NB4 (cell line): ENCODE data around the gene RNF11.

Source experiments
- MYC ChIP-seq: IDR thresholded peaks from 2 replicates; pipeline ENCODE4 v1.6.1; 2011; ENCODE audit warnings: low read depth, low read length
- POLR2A ChIP-seq: IDR thresholded peaks from 2 replicates; pipeline ENCODE4 v1.6.1; 2011; ENCODE audit warnings: mild to moderate bottlenecking; ENCODE audit not compliant: insufficient read length; ENCODE audit errors: extremely low read depth
- TF ChIP-seq, protein P1 (sequence below): IDR thresholded peaks from one replicate; pipeline ENCODE4 v1.5.1; 2012; ENCODE audit warnings: low read depth, low read length

DNA sequence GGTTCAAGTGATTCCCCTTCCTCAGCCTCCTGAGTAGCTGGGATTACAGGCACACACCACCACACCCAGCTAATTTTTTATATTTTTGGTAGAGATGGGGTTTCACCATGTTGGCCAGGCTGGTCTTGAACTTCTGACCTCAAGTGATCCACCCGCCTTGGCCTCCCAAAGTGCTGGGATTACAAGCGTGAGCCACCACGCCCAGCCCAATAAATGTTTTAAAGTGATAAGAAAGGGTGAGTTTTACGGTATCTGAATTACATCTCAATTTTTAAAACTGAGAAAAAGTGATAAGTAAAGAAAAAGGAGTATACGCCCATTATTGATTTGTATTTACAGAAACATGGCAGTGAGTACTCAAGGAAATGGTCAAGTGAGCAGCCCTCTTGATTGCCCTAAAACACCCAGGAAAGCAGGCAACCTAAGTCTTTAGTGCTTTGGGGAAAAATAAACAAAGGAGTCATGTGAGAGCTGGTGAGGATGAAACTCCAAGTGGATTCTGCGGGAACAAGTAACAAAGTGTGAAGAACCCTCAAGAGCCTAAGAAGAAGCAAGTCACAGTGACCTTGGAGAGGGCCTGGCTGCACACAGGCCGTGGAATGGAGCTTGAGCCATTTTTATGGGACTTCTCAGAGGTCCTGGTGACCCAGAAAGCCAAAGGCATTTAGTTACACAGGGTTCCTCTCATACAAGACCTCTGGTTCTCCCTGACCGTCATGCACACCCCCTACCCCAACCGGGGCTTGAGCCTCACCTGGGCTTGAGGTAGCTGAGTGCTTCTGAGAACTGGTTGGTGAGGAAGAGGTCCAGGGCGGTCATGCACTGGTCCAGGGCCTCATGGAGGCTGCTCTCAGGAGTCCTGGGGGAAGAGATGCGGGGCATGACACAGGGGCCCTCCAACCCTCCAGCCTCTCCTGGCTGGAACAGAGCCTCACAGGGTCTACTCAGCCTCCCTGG, 85.2 kb downstream of the RNF11 start:
- TF ChIP-seq, protein P1, sequence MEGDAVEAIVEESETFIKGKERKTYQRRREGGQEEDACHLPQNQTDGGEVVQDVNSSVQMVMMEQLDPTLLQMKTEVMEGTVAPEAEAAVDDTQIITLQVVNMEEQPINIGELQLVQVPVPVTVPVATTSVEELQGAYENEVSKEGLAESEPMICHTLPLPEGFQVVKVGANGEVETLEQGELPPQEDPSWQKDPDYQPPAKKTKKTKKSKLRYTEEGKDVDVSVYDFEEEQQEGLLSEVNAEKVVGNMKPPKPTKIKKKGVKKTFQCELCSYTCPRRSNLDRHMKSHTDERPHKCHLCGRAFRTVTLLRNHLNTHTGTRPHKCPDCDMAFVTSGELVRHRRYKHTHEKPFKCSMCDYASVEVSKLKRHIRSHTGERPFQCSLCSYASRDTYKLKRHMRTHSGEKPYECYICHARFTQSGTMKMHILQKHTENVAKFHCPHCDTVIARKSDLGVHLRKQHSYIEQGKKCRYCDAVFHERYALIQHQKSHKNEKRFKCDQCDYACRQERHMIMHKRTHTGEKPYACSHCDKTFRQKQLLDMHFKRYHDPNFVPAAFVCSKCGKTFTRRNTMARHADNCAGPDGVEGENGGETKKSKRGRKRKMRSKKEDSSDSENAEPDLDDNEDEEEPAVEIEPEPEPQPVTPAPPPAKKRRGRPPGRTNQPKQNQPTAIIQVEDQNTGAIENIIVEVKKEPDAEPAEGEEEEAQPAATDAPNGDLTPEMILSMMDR: no peak
- TF ChIP-seq POLR2A (no peak), MYC (no peak)
